Mesenchymal stem cell (in vitro differentiated cells and primary cell): ENCODE measurements around the gene VCAN.

Experiments
- DNase-seq: peaks from one replicate; pipeline ENCODE4 v3.0.0-alpha.2; 2013
- H2AFZ ChIP-seq: one replicate; pipeline ENCODE4 v1.6.1; 2013; ENCODE audit warnings: low read depth, mild to moderate bottlenecking, control low read depth, inconsistent platforms, low read length, moderate library complexity
- H2AK5ac ChIP-seq: 2 replicates; pipeline ENCODE4 v1.6.1; 2013; ENCODE audit warnings: low read length, moderate library complexity, mild to moderate bottlenecking, inconsistent platforms; ENCODE audit not compliant: severe bottlenecking
- H2BK120ac ChIP-seq: one replicate; pipeline ENCODE4 v1.6.1; 2013; ENCODE audit warnings: low read depth, mild to moderate bottlenecking, inconsistent platforms, low read length, moderate library complexity
- H2BK12ac ChIP-seq, 2 experiments: one replicate each; pipeline ENCODE4 v1.6.1; 2013; ENCODE audit warnings: inconsistent platforms in 2 of 2, low read length in 2 of 2, mild to moderate bottlenecking in 2 of 2, moderate library complexity in 2 of 2, control low read depth in 1 of 2
- H2BK15ac ChIP-seq: one replicate; pipeline ENCODE4 v1.6.1; 2013; ENCODE audit warnings: mild to moderate bottlenecking, low read depth, inconsistent platforms; ENCODE audit not compliant: poor library complexity, severe bottlenecking
- H2BK5ac ChIP-seq: 2 replicates; pipeline ENCODE4 v1.6.1; 2013; ENCODE audit warnings: low read depth, mild to moderate bottlenecking, low read length, control low read depth, inconsistent platforms; ENCODE audit not compliant: poor library complexity, severe bottlenecking
- H3K14ac ChIP-seq, 2 experiments: one replicate each; pipeline ENCODE4 v1.6.1; 2013; ENCODE audit warnings: inconsistent platforms in 2 of 2, low read length in 2 of 2, control low read depth in 1 of 2, mild to moderate bottlenecking in 1 of 2, moderate library complexity in 1 of 2
- H3K18ac ChIP-seq, 2 experiments: one replicate each; pipeline ENCODE4 v1.6.1; 2013; ENCODE audit warnings: inconsistent platforms in 2 of 2, low read length in 2 of 2, control low read depth in 1 of 2, low read depth in 1 of 2, mild to moderate bottlenecking in 1 of 2
- H3K23ac ChIP-seq, 2 experiments: one replicate each; pipeline ENCODE4 v1.6.1; 2013; ENCODE audit warnings: inconsistent platforms in 2 of 2, low read length in 2 of 2, mild to moderate bottlenecking in 2 of 2, moderate library complexity in 2 of 2, control low read depth in 1 of 2
- H3K27ac ChIP-seq: 2 replicates; pipeline ENCODE4 v1.5.1; 2013; ENCODE audit warnings: mild to moderate bottlenecking, moderate library complexity, low read length, control low read depth, inconsistent platforms; ENCODE audit not compliant: poor library complexity, severe bottlenecking
- H3K27me3 ChIP-seq, 2 experiments: 2 replicates each; pipeline versions ENCODE4 v1.6.1 to v1.7.0; 2013; ENCODE audit warnings: low read length in 2 of 2, mild to moderate bottlenecking in 2 of 2, moderate library complexity in 2 of 2, control low read depth in 1 of 2, inconsistent platforms in 1 of 2; ENCODE audit not compliant: control insufficient read depth in 1 of 2, insufficient read depth in 1 of 2
- H3K36me3 ChIP-seq, 2 experiments: 2 replicates each; pipeline versions ENCODE4 v1.6.1 to v1.7.0; 2013; ENCODE audit warnings: low read length in 2 of 2, control low read depth in 1 of 2, inconsistent platforms in 1 of 2, low read depth in 1 of 2, mild to moderate bottlenecking in 1 of 2; ENCODE audit not compliant: insufficient read depth in 2 of 2, control insufficient read depth in 1 of 2
- H3K4ac ChIP-seq, 2 experiments: one replicate each; pipeline ENCODE4 v1.6.1; 2013; ENCODE audit warnings: inconsistent platforms in 2 of 2, low read length in 2 of 2, mild to moderate bottlenecking in 2 of 2, moderate library complexity in 2 of 2, control low read depth in 1 of 2, low read depth in 1 of 2
- H3K4me1 ChIP-seq: 2 replicates; pipeline ENCODE4 v1.6.1; 2013; ENCODE audit warnings: low read depth, low read length, control low read depth; ENCODE audit not compliant: control insufficient read depth, insufficient read depth
- H3K4me2 ChIP-seq: 2 replicates; pipeline ENCODE4 v1.6.1; 2013; ENCODE audit warnings: low read length, mild to moderate bottlenecking, inconsistent platforms; ENCODE audit not compliant: poor library complexity, severe bottlenecking
- H3K4me3 ChIP-seq, 2 experiments: 2 replicates each; pipeline versions ENCODE4 v1.5.1 to v1.7.0; 2013; ENCODE audit warnings: low read length in 2 of 2, mild to moderate bottlenecking in 2 of 2, control low read depth in 1 of 2, low read depth in 1 of 2; ENCODE audit not compliant: insufficient read depth in 1 of 2
- H3K79me1 ChIP-seq: replicated peaks from 2 replicates; pipeline ENCODE4 v1.6.1; 2013; ENCODE audit warnings: mild to moderate bottlenecking, control low read depth, low read length, inconsistent platforms; ENCODE audit not compliant: poor library complexity, severe bottlenecking
- H3K9ac ChIP-seq: 2 replicates; pipeline ENCODE4 v1.7.0; 2013; ENCODE audit warnings: mild to moderate bottlenecking, low read length, moderate library complexity
- H3K9me3 ChIP-seq: 2 replicates; pipeline ENCODE4 v1.7.0; 2013; ENCODE audit warnings: mild to moderate bottlenecking, low read length; ENCODE audit not compliant: control insufficient read depth
- H4K8ac ChIP-seq: one replicate; pipeline ENCODE4 v1.6.1; 2013; ENCODE audit warnings: inconsistent platforms, mild to moderate bottlenecking, low read length, moderate library complexity
- H4K91ac ChIP-seq: one replicate; pipeline ENCODE4 v1.6.1; 2013; ENCODE audit warnings: mild to moderate bottlenecking, low read length, inconsistent platforms
- WGBS: methylation state at CpG from one replicate; pipeline ENCODE4 v1.1.7; 2013; ENCODE audit warnings: mixed read lengths; 5-methylcytosine and 5-hydroxymethylcytosine counted together

Gene VCAN

DNA sequence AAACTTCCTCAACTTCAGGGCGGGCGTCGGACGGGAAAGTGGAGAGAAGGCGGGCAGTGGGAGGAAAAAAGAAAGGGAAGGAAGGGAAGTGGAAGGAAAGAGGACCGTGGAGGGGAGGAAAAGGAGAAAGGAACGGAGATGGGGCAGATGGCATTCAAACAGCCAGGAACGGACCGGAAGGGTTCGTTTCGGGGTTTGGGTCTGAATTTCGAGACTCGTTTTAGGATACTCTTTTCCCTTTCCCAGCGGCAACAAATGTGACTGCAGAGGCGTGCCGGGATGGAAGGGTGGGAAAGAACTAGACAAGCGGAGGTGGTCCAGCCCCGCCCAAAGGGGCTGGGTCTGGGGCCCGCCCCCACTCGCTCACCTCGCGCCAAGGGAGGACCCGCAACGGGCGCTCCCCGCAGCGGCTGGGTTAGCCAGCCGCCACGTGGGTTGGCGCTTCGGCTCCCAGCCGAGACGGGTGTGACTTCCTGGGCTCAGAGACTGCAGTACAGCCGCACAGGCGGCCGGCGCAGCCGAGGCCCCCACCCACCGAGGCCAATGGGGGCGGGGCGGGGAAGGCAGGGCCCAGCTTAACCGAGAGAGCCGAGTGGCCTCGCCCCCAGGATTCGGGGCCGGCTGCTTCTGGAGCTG is 2.7 kb downstream of the VCAN start:
- Histone ChIP-seq H4K8ac (peak overlapping the region; percentile 91), H2BK15ac (peak overlapping the region; percentile 65), H2AK5ac (peak overlapping the region; percentile 76), H3K9ac (peak overlapping the region; percentile 95), H3K79me1 (no peaks in the 10 kb centered on the region), H3K23ac (no peak overlapping the region), H3K27me3 (no peaks in the 10 kb centered on the region), H3K14ac (no peak overlapping the region), H3K18ac (peak overlapping the region; percentile 87 to 91), H3K4me3 (peak overlapping the region; percentile 69 to 94), H2BK12ac (peak overlapping the region in 1 of 2 experiments; percentile 6), H3K4me1 (peaks cover 6% of the 10 kb centered on the region), H4K91ac (peak overlapping the region; percentile 81), H3K4me2 (peak overlapping the region; percentile 95), H3K9me3 (no peaks in the 10 kb centered on the region), H2BK120ac (peak overlapping the region; percentile 29), H3K4ac (peak overlapping the region; percentile 54), H2AFZ (peak overlapping the region; percentile 29), H3K27ac (peak overlapping the region; percentile 98), H2BK5ac (peak overlapping the region; percentile 91), H3K36me3 (peaks cover 5 to 29% of the 10 kb centered on the region in 2 experiments)
- under 1% methylated on average over 42 of the region's 46 CpGs for WGBS
- peak; percentile 92 for DNase-seq

DNA sequence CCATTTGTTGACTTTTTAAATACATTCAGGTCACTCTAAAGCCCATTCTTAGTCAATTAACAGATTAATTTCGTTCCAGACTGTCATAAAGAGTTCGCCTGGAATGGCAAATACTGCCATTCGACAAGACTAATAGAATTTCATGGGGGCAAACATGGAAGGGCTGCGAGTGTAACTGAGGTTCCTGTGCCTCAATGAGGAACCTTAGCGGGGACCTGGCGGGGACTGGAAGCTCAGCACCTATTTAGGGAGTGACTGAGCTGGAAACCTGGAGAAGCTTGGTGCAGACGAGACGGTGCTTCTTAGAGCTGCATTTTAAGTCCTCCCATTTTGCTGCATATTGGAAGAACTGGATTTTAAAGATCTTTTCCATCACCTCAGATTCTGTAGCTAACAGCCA is 3.4 kb downstream of the VCAN start:
- no peak for DNase-seq
- Histone ChIP-seq H3K36me3 (peaks cover 5 to 36% of the 10 kb centered on the region in 2 experiments), H3K27ac (peak overlapping the region; percentile 98), H2BK5ac (peak overlapping the region; percentile 91), H2BK120ac (peak overlapping the region; percentile 90), H3K14ac (peak overlapping the region in 1 of 2 experiments; percentile 11), H2AK5ac (peak overlapping the region; percentile 99), H4K91ac (peak overlapping the region; percentile 89), H2AFZ (no peak overlapping the region), H3K27me3 (no peaks in the 10 kb centered on the region), H3K9me3 (no peaks in the 10 kb centered on the region), H2BK12ac (peak overlapping the region; percentile 46 to 92), H3K4ac (peak overlapping the region; percentile 86 to 92), H3K4me1 (peaks cover 6% of the 10 kb centered on the region), H3K4me2 (peak overlapping the region; percentile 95), H4K8ac (peak overlapping the region; percentile 99), H3K9ac (peak overlapping the region; percentile 95), H3K4me3 (peak overlapping the region; percentile 15 to 94), H3K23ac (peak overlapping the region; percentile 89 to 99), H2BK15ac (no peak overlapping the region), H3K18ac (peak overlapping the region; percentile 71 to 91), H3K79me1 (no peaks in the 10 kb centered on the region)
- 11% methylated on average over 8 of the region's 8 CpGs for WGBS

DNA sequence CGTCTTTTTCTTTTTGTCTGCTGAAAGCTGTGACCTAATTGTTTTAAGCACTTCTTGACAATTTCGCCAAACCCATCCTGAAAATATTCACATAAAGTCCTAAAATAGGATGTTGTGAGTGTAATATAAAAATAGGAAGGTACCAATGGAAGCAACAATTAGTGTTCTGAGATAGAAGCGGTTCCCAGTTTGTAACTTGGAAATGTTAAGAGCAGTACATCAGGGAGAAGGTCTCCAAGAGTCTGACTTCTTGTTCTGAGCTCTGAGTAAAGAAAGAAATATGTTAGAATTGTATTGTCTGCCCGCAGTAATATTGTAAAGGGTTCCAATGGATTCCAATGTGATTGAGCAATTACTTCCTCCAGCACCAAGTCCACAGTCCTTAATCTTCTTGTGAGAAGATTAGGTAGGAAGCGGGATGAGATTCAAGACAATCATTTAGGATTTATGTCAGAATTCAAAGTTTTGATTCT is 3.9 kb downstream of the VCAN start:
- peak overlapping the region; percentile 71 to 91 for H3K18ac ChIP-seq
- H2BK120ac ChIP-seq, result no peak overlapping the region
- H3K4me1 ChIP-seq, result peaks cover 6% of the 10 kb centered on the region
- H3K4me2 ChIP-seq, result peak overlapping the region; percentile 95
- no peak overlapping the region for H2AFZ ChIP-seq
- H3K9ac ChIP-seq, result peak overlapping the region; percentile 95
- no peak overlapping the region for H4K8ac ChIP-seq
- H2BK15ac ChIP-seq, result no peak overlapping the region
- no peaks in the 10 kb centered on the region for H3K79me1 ChIP-seq
- peak overlapping the region; percentile 99 for H2AK5ac ChIP-seq
- no peaks in the 10 kb centered on the region for H3K27me3 ChIP-seq
- H3K9me3 ChIP-seq, result no peaks in the 10 kb centered on the region
- no peak overlapping the region for H3K14ac ChIP-seq
- H3K4ac ChIP-seq, result peak overlapping the region; percentile 86 to 92
- no peak overlapping the region for H4K91ac ChIP-seq
- H2BK12ac ChIP-seq, result peak overlapping the region in 1 of 2 experiments; percentile 46
- peak overlapping the region in 1 of 2 experiments; percentile 94 for H3K4me3 ChIP-seq
- under 1% methylated on average over 3 of the region's 5 CpGs for WGBS
- peaks cover 5 to 40% of the 10 kb centered on the region in 2 experiments for H3K36me3 ChIP-seq
- H2BK5ac ChIP-seq, result peak overlapping the region; percentile 91
- peak overlapping the region; percentile 98 for H3K27ac ChIP-seq
- DNase-seq, result peak; percentile 87
- no peak overlapping the region for H3K23ac ChIP-seq
